Ovary (tissue), 3 donors: ENCODE data around the gene MRFAP1.

Source experiments
- CTCF ChIP-seq, 3 donors: fragments of 450-650 bp in 2 of 3; fragments of 200-600 bp in 1 of 3; IDR thresholded peaks; one replicate each; pipeline versions ENCODE4 v1.5.1 to v1.8.0; 2016 to 2022; ENCODE audit warnings: antibody characterized with exemption in 3 of 3, mild to moderate bottlenecking in 1 of 3
- EP300 ChIP-seq: sonication (generic); formaldehyde crosslinking; IDR thresholded peaks from one replicate; pipeline ENCODE4 v1.6.1; 2017; ENCODE audit warnings: antibody characterized with exemption
- POLR2A ChIP-seq: fragments of 450-650 bp; IDR thresholded peaks from one replicate; pipeline ENCODE4 v1.6.1; 2017; ENCODE audit warnings: antibody characterized with exemption, mild to moderate bottlenecking, moderate library complexity
- donor health status: DM: no; HTN: no; CAD: no.

GRCh38 chr4:6688879-6689505 lies 48.5 kb downstream of the MRFAP1 start:
- TF ChIP-seq CTCF (IDR thresholded peaks at IDR 0.05) (no peak), POLR2A (no peak), EP300 (no peak)
